Measurements from ENCODE around the gene DDO.

DDO gene

GRCh38 chr6:110421749-110422443, 6.5 kb upstream of the DDO start:
- no peak for DNase-seq (ENCODE audit: low read depth in 4 of 4, low spot score in 1 of 4)

GRCh38 chr6:110419028-110419739, 3.8 kb upstream of the DDO start:
- DNase-seq (ENCODE audit: low read depth in 4 of 4, low spot score in 1 of 4) = no peak

- DNase-seq (ENCODE audit: low read depth in 4 of 4, low spot score in 1 of 4) = no peak
Observed at GRCh38 chr6:110418594-110418993, 3.2 kb upstream of the DDO start.

DNA sequence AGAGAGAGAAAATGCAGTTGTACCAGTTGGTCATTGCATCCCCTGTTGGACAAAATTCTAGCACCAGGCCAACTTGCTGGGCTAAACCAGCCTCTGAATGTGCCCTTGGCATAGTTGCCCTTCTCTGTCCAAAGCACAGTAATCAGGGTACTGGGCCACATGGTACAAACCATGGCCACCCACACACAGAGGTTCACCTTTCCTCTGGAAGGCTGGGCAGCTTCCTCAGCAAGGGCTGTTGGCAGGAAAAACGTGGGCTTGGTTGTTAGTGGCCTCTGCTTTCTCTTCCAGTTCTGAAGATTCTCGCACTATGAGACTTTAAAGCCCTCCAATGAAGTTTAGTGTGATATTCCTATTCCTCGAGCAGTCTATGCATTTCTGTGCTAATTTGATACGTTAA, 706 bp downstream of the DDO start:
- DNase-seq (ENCODE audit: low read depth in 4 of 4, low spot score in 1 of 4) = no peak

DNA sequence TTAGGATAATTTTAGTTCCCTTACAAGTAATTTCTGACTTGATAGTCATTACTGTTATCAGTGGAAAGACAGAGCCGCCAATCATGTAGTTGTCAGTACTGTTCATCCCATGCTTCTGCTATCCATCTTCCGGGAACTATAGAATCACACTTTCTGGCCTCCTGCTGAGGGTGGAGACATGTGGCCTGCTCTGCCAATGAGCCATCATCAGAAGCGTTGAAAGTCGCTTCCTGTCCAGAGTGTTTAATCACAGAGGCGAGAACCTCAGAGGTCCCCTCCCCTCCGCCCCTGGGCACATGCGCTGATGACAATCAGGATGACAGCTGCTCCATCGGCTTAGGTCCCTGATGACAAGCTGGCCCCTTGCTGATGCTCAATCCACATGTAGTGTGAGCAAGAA, 3.0 kb downstream of the DDO start:
- DNase-seq (ENCODE audit: low read depth in 4 of 4, low spot score in 1 of 4) = no peak

DNA sequence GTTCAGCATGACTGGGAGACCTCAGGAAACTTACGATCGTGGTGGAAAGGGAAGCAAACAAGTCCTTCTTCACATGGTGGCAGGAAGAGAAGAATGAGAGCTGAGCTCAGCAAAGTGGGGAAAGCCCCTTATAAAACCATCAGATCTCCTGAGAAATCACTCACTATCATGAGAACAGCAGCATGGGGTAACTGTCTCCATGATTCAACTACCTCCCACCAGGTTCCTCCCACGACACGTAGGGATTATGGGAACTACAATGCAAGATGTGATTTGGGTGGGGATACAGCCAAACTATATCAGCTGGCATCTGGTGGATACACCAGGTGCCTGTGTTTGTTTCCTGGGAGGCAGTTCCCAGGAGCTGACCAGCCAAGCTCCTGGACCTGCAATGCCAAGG, 4.9 kb downstream of the DDO start:
- no peak for DNase-seq (ENCODE audit: low read depth in 4 of 4, low spot score in 1 of 4)

- DNase-seq (ENCODE audit: low read depth in 4 of 4, low spot score in 1 of 4) = no peak
Observed at GRCh38 chr6:110409794-110410193, 5.6 kb downstream of the DDO start.

DNA sequence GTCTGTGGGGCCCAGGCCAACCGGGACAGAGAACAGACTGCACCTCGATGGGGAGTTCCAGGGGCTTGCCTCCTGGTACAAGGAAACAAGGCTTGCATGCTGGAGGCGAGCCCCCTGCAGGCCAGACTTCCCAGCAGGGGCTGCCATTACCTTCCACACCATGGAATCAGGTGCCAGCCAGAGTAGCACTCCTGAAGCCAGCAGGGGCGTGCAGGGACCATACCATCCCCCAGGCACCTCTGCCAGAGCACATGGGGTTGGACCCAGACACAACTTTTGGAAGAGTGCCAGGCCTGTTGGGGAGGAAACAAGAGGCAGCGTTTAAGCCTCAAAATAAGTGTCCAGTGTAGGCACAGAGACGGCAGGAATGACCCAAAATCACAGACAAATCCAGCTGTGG, 6.5 kb downstream of the DDO start:
- no peak for DNase-seq (ENCODE audit: low read depth in 4 of 4, low spot score in 1 of 4)

DNA sequence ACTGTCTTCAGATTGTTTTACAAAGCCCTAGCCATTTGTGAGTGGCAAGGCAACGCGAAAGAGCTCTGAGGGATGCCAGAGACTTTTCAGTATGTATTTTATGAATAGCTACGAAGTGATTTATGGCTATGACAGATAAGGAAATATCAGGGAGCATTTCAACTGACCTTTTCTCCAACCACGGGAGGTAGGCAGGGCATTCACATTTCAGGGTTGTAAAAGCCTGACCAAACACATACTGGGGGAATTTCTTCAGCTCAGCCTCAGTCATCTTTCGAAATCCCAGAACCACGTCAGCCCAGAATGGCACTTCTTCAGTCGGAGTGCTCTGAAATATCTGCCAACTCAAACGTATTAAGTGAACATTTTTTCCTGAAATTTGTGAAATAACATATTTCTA, 10.8 kb downstream of the DDO start:
- DNase-seq (ENCODE audit: low read depth in 4 of 4, low spot score in 1 of 4) = no peak

GRCh38 chr6:110401585-110402176, 13.7 kb downstream of the DDO start:
- no peak for DNase-seq (ENCODE audit: low read depth in 4 of 4, low spot score in 1 of 4)

DNA sequence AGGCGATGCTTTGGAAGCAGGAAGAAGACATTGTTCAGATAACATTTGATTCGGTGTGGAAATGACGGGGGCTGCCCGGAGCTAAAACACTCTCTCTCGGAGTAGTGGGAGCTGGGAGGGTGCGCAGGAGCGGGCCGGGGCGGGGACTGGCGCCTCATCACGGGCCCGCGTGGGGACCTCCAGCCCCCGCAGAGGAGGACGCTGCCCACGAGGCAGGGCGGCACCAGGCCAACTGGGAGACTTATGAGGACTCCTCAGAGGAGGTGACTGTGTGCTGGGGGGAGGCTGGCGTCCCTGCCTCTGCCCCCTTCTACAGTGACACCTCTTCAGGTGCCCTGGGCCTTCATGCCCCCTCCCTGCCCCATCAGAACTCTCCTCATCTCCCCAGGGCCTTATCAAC, 15.2 kb downstream of the DDO start:
- DNase-seq (ENCODE audit: low read depth in 4 of 4, low spot score in 1 of 4) = no peak

- no peak for DNase-seq (ENCODE audit: low read depth in 4 of 4, low spot score in 1 of 4)
Observed at GRCh38 chr6:110399219-110400071, 15.9 kb downstream of the DDO start.

- DNase-seq (ENCODE audit: low read depth in 4 of 4, low spot score in 1 of 4) = no peak
Observed at GRCh38 chr6:110398778-110399177, 16.6 kb downstream of the DDO start.

DNA sequence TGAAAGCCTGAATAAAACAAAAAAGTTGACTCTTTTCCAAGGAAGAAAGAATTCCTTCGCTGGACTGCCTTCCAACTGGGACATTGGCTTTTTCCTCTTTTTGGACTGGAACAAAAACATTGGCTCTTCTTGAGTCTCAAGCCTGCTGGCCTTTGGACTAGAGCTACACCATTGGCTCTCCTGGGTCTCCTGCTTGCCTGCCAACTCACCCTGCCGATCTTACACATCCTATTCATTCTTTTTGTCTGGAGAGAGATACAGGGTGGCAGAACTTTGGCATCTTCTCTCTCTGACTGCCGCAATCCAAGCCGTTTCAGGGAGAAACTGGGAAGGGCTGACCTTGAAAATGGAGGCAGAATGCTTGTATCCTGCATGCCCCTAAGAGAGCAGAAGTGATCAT, 20.2 kb downstream of the DDO start:
- no peak for DNase-seq (ENCODE audit: low read depth in 4 of 4, low spot score in 1 of 4)

GRCh38 chr6:110394409-110394808, 21.0 kb downstream of the DDO start:
- DNase-seq (ENCODE audit: low read depth in 4 of 4, low spot score in 1 of 4) = no peak

DNA sequence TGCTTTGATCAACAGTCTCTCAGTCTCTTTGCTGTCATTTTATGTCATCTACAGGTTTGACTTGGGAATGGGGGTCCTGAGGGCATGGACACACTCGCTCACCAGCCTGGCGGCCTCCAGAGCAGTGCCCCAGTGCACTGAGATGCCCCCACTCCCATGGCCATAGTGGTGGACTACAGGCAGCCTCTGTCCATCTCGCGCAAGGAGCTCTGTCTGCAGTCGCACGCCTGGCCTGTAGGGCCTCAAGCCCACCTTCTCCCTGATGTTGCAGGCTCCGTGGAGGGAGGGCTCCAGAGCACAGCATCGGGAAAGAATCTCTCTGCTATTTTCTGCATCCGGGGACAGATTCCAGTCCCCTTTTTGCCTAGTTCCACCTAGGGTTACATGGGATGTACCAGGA, 22.6 kb downstream of the DDO start:
- DNase-seq (ENCODE audit: low read depth in 4 of 4, low spot score in 1 of 4) = no peak

- DNase-seq (ENCODE audit: low read depth in 4 of 4, low spot score in 1 of 4) = no peak
Observed at GRCh38 chr6:110390404-110390803, 25.0 kb downstream of the DDO start.

DNA sequence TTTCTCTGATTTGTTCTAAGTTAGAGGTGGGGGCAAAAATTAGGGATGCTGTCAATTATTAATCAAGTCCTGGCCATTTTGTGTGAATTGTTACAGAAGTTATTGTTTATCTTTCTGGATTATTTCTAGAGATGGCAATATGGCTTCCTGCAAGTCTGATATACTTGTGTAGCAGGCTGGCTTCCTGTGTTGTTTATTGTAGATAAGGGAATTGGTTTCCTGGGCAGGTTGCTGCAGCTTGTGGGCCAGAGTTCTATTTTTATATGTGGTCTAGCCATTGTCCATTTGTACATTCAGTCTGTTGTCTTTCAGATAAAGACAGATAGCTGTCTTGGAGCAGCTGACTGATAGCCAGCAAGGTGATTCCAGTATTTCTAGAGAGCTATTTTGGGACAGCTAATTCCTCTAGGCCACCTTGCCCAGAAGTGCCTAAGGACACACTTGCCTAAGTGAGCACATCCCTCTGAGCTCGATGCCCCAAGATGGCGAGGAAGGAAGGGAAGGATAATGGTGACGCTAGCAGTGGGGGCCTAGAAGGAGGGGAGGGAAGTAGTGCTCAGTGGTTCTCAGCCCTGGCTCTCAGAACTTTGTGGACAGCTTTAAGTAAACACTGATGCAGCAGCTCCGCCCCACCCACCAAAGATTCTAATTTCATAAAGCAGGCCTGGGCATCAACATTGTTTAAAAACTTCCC, 25.5 kb downstream of the DDO start:
- DNase-seq (ENCODE audit: low read depth in 4 of 4, low spot score in 1 of 4) = no peak

DNA sequence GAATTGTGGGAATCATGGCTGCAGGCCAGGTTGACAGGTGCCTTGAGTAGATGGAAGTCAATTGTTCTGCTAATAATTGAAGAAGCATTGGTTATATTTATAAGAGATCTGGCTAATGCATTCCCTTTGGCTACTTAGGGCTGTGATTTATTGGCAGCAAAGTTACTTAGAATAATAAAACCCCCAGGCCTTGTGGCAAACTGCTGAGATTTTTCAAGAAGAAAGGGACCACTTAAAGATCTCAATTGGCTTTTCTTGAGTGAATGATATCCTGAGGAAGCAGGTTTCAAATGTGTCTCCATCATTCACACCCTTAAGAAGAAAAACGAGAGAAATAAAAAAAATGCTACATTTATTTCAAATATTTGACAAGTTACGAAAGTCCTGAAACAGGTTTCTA, 27.4 kb downstream of the DDO start:
- no peak for DNase-seq (ENCODE audit: low read depth in 4 of 4, low spot score in 1 of 4)

DNA sequence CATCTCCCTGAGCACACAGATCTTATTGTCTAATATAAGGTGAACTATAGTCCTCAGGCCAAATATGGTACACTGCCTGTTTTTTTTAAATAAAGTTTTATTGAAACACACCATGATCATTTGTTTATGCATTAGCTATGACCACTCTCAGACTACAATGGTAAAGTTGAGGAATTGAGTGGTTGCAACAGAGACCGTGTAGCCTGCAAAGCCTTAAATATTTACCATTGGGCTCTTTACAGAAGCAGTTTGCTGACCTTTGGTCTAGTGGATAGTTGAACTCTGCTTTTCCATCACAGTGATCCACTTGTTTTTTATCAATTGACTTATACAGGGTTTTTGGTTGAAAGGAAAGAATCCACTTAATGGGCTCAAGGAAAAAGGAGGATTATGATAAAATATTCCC, 29.9 kb downstream of the DDO start:
- no peak for DNase-seq (ENCODE audit: low read depth in 4 of 4, low spot score in 1 of 4)

GRCh38 chr6:110378552-110378951, 36.8 kb downstream of the DDO start:
- no peak for DNase-seq (ENCODE audit: low read depth in 4 of 4, low spot score in 1 of 4)

Data from stimulated activated CD4-positive, alpha-beta T cell treated with anti-CD3 and anti-CD28 coated beads, Interleukin-1b, Interleukin-23, amount 100 ng/mL, for 24 hours (primary cell).